BE2C (cell line): ENCODE results near the gene ACSF2.

Source experiments
- DNase-seq: peaks from one replicate; pipeline ENCODE4 v3.0.0-alpha.2; 2020
- H3K27me3 ChIP-seq: fragments of 250-450 bp; sonication (Bioruptor Pico); 2 replicates; pipeline ENCODE4 v1.5.1; 2020; ENCODE audit warnings: mild to moderate bottlenecking
- H3K36me3 ChIP-seq: fragments of 250-450 bp; sonication (Bioruptor Pico); 2 replicates; pipeline ENCODE4 v1.5.1; 2020; ENCODE audit warnings: mild to moderate bottlenecking
- H3K4me1 ChIP-seq: fragments of 250-450 bp; sonication (Bioruptor Pico); 2 replicates; pipeline ENCODE4 v1.5.1; 2020
- H3K4me3 ChIP-seq: 2 replicates; pipeline ENCODE4 v1.5.1; 2011; ENCODE audit warnings: low read depth, low read length
- H3K9me3 ChIP-seq: fragments of 250-450 bp; sonication (Bioruptor Pico); 2 replicates; pipeline ENCODE4 v1.5.1; 2020
- CTCF ChIP-seq: IDR thresholded peaks from 2 replicates; pipeline ENCODE4 v1.5.1; 2012; ENCODE audit warnings: mild to moderate bottlenecking, low read depth, low read length

The ACSF2 gene

DNA sequence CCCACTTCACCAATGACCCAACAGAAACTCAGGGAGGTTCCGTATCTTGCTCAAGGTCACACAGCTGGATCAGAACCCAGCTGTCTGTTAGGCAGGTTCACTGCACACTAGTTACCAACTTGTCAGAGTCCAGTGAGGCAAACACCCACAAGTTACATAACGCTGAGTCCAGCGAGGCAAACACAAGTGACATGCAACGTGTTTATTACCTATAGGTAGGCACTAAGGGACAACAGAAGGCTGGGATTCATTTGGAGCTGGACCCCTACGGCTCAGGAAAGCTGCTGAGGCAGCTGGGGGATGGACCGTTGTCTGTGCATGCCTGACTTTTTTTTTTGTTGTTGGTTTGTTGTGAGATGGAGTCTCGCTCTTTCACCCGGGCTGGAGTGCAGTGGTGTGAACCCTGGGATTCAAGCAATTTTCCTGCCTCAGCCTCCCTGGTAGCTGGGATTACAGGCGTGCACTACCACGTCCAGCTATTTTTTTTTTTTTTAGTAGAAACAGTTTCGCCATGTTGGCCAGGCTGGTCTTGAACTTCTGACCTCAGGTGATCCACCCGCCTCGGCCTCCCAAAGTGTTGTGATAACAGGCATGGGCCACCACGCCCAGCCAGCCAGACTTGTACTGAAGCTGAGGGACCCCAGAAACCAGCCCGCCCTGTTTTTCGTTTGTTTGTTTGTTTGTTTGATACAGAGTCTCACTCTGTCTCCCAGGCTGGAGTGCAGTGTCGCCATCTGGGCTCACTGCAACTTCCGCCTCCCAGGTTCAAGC is 50.7 kb downstream of the ACSF2 start:
- DNase-seq: no peak
- Histone ChIP-seq H3K4me3 (no peak overlapping the region), H3K9me3 (no peaks in the 10 kb centered on the region), H3K36me3 (no peaks in the 10 kb centered on the region; the same call in 1 of the 2 replicates), H3K4me1 (no peaks in the 10 kb centered on the region), H3K27me3 (peaks cover 39% of the 10 kb centered on the region)
- no peak for TF ChIP-seq CTCF

- H3K36me3 ChIP-seq: peaks cover 5% of the 10 kb centered on the region
- H3K27me3 ChIP-seq: peaks cover 27% of the 10 kb centered on the region
- no peaks in the 10 kb centered on the region for H3K9me3 ChIP-seq
- no peaks in the 10 kb centered on the region for H3K4me1 ChIP-seq
- no peak for DNase-seq
- TF ChIP-seq CTCF: no peak
- H3K4me3 ChIP-seq: peak overlapping the region; percentile 67
Measured at GRCh38 chr17:50477976-50478375, 52.0 kb downstream of the ACSF2 start.

DNA sequence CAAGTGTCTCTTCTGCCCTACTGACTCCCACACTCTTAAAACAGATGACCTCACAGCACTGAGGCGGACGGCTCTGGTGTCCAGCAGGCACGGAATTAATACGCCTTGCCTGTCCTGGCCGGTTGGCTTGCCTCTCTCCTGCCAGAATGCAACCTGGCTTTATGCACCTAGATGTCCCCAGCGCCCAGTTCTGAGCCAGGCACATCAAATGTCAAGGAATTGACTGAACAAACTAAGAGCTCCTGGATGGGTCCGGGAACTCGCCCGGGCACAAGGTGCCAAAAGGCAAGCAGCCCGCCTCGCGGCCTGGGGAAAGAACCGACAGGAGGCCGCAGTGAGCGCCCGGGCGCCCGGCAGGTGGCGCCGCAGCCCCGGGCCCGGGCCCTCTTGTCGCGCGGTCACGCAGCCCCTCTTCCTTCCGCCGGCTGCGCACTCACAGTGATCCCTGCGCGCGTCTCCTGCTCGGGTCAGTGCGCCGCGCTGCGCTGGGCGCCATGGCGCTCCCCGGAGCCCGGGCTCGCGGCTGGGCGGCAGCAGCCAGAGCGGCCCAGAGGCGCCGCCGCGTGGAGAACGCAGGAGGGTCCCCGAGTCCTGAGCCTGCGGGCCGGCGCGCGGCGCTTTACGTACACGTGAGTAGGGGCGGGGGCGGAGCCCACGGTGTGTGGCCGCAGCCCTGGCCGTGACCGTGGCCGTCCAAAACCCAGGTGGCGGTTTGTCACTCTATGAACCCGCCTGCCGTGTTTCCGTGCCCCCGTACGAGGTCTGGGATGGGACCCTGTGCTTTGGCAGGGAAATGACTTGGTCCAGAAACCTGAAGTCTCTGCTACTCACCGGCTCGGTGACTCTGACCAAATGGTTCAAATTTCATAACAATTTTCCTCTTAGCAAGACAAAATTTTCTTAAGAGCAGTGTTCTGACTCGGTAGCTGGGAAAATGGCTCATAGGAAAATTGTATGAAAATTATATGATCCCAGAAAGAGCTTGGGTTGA is 52.7 kb downstream of the ACSF2 start, which contains the start of gene RSAD1:
Gene RSAD1 (plus strand): TSS at position 470 of the 991 bp plus-strand sequence. CDS start 25 bp downstream, at position 495.
- peak; percentile 94 for DNase-seq
- H3K27me3 ChIP-seq: peaks cover 20% of the 10 kb centered on the region
- no peaks in the 10 kb centered on the region for H3K4me1 ChIP-seq
- peak within 1 kb of the TSS; percentile 67 for H3K4me3 ChIP-seq
- H3K9me3 ChIP-seq: no peaks in the 10 kb centered on the region
- peaks cover 10% of the 10 kb centered on the region for H3K36me3 ChIP-seq
- TF ChIP-seq CTCF: peak; percentile 80

DNA sequence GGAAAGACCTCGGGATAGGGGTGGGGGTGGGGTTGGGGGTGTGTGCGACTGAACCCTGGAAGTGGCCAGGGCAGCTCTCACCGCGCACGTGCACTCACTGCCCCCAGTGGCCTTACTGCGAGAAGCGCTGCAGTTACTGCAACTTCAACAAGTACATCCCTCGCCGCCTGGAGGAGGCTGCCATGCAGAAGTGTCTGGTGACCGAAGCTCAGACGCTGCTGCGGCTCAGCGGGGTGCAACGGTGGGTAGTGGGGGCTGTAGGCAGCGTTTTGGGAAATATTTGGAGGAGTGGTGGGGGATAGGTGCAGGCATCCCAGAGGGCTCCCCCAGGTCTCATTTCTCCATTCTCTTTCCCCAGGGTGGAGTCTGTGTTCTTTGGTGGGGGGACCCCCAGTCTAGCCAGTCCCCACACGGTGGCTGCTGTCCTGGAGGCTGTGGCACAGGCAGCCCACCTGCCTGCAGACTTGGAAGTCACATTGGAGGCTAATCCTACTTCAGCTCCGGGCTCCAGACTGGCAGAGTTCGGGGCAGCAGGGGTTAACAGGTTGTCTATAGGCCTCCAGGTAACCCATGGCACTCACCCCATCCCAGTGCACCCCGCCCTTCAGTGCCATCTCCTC is 53.6 kb downstream of the ACSF2 start:
- Histone ChIP-seq H3K27me3 (peaks cover 10% of the 10 kb centered on the region), H3K9me3 (no peaks in the 10 kb centered on the region), H3K36me3 (peaks cover 13% of the 10 kb centered on the region), H3K4me1 (no peaks in the 10 kb centered on the region), H3K4me3 (peak overlapping the region; percentile 67)
- TF ChIP-seq CTCF: peak; percentile 61
- peak; percentile 91 for DNase-seq

DNA sequence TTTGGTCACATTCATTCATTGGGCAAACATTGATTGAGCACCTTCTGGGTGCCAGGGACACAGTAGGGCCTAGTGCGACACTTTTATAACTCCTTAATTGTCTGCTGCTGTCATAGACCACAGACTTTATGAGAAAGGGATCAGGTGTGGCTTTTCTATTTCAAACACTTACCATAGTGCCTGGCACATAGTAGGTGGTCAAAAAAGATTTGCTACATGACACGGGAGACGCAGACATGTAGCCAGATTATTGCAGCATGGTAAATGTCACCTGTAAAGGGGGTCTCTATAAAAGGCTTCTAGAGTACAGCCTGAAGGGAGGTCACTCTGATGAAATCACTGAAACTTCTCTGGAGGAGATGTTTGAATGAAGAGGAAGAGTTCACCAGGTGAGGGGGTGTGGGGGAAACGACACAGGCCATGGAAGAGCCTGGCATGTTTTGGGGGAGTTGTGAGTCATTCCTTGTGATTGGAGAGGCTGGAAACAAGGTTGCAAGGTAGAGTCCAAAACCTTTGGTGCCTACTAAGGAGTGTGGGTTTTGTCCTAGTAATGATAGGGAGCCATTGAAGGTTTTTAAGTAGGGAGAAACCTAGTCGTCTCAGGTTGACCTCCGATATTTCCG is 54.2 kb downstream of the ACSF2 start:
- H3K36me3 ChIP-seq: peaks cover 18% of the 10 kb centered on the region
- H3K4me3 ChIP-seq: peak overlapping the region; percentile 67
- H3K4me1 ChIP-seq: no peaks in the 10 kb centered on the region
- H3K9me3 ChIP-seq: no peaks in the 10 kb centered on the region
- no peak for DNase-seq
- peaks cover 4% of the 10 kb centered on the region; the same call in 1 of the 2 replicates for H3K27me3 ChIP-seq
- no peak for TF ChIP-seq CTCF
